HEK293 (cell line): Measurements from ENCODE around the gene CYP4F11.
"Not testable (repeated sequence)": the region's sequence is repeated elsewhere in the genome, so short reads cannot be mapped to it uniquely, and the experiment has no call there.

Experiments
- CTCF ChIA-PET: fragments of 350-600 bp; formaldehyde crosslinking; extraction: SDS; loops from one replicate; lab custom pipeline; 2021; ENCODE audit warnings: antibody characterized with exemption; lab: Yijun Ruan, JAX
- POLR2A ChIA-PET: fragments of 300-600 bp; formaldehyde crosslinking; extraction: SDS; loops from one replicate; lab custom pipeline; 2020; ENCODE audit warnings: antibody characterized with exemption, inconsistent platforms; lab: Yijun Ruan, JAX
- H3K27ac ChIP-seq: fragments of 200-500 bp; sonication (Bioruptor generic); 2 replicates; pipeline ENCODE4 v1.5.1; 2014; ENCODE audit warnings: low read depth, low read length, control low read depth, inconsistent platforms; ENCODE audit errors: extremely low read depth
- H3K36me3 ChIP-seq, 2 experiments: fragments of 200-500 bp in 1 of 2; sonication (Bioruptor generic) in 1 of 2; 1 replicate in 1 of 2; 2 replicates in 1 of 2; pipeline ENCODE4 v1.5.1; 2014 to 2017; ENCODE audit warnings: inconsistent platforms in 2 of 2, low read length in 2 of 2; ENCODE audit not compliant: control insufficient read depth in 2 of 2, insufficient read depth in 1 of 2
- H3K4me1 ChIP-seq: fragments of 200-500 bp; sonication (Bioruptor generic); 2 replicates; pipeline ENCODE4 v1.5.1; 2014; ENCODE audit warnings: mild to moderate bottlenecking, low read length, inconsistent platforms; ENCODE audit not compliant: control insufficient read depth, insufficient read depth
- H3K4me3 ChIP-seq: 2 replicates; pipeline ENCODE4 v1.5.1; 2011; ENCODE audit warnings: low read depth, mild to moderate bottlenecking, control low read depth, low read length, moderate library complexity
- H3K9me3 ChIP-seq: fragments of 200-500 bp; sonication (Bioruptor generic); 2 replicates; pipeline ENCODE4 v1.5.1; 2014; ENCODE audit warnings: low read depth, low read length, inconsistent platforms; ENCODE audit not compliant: control insufficient read depth, insufficient read depth
- BCL11A ChIP-seq: fragments of 450-650 bp; formaldehyde crosslinking; IDR thresholded peaks from 2 replicates; pipeline ENCODE4 v1.5.1; 2016; ENCODE audit warnings: low read depth, missing biosample characterization, missing genetic modification characterization
- EGR2 ChIP-seq: fragments of 450-650 bp; formaldehyde crosslinking; IDR thresholded peaks from 2 replicates; pipeline ENCODE4 v1.5.1; 2016; ENCODE audit warnings: low read depth, missing biosample characterization, missing genetic modification characterization
- GLIS1 ChIP-seq: fragments of 450-650 bp; formaldehyde crosslinking; IDR thresholded peaks from 2 replicates; pipeline ENCODE4 v1.5.1; 2016; ENCODE audit warnings: missing biosample characterization, missing genetic modification characterization
- SCRT2 ChIP-seq: fragments of 450-650 bp; formaldehyde crosslinking; IDR thresholded peaks from 2 replicates; pipeline ENCODE4 v1.5.1; 2016; ENCODE audit warnings: missing biosample characterization, missing genetic modification characterization
- ZEB2 ChIP-seq: fragments of 450-650 bp; formaldehyde crosslinking; IDR thresholded peaks from 2 replicates; pipeline ENCODE4 v1.5.1; 2016; ENCODE audit warnings: missing biosample characterization, missing genetic modification characterization
- ZFP37 ChIP-seq: fragments of 450-650 bp; formaldehyde crosslinking; IDR thresholded peaks from 2 replicates; pipeline ENCODE4 v1.5.1; 2016; ENCODE audit warnings: missing biosample characterization, missing genetic modification characterization
- ZFP41 ChIP-seq: fragments of 450-650 bp; formaldehyde crosslinking; IDR thresholded peaks from 2 replicates; pipeline ENCODE4 v1.5.1; 2016; ENCODE audit warnings: missing biosample characterization, missing genetic modification characterization, borderline replicate concordance
- ZNF112 ChIP-seq: fragments of 450-650 bp; formaldehyde crosslinking; IDR thresholded peaks from 2 replicates; pipeline ENCODE4 v1.5.0; 2017; ENCODE audit warnings: missing biosample characterization, missing genetic modification characterization
- ZNF114 ChIP-seq: fragments of 450-650 bp; formaldehyde crosslinking; IDR thresholded peaks from 2 replicates; pipeline ENCODE4 v1.5.0; 2017; ENCODE audit warnings: missing biosample characterization, missing genetic modification characterization
- ZNF121 ChIP-seq: fragments of 450-650 bp; formaldehyde crosslinking; IDR thresholded peaks from 2 replicates; pipeline ENCODE4 v1.5.1; 2016; ENCODE audit warnings: missing biosample characterization, missing genetic modification characterization
- ZNF138 ChIP-seq: fragments of 450-650 bp; formaldehyde crosslinking; IDR thresholded peaks from 2 replicates; pipeline ENCODE4 v1.5.1; 2016; ENCODE audit warnings: missing biosample characterization, missing genetic modification characterization, borderline replicate concordance
- ZNF214 ChIP-seq: fragments of 450-650 bp; formaldehyde crosslinking; IDR thresholded peaks from 2 replicates; pipeline ENCODE4 v1.5.1; 2017; ENCODE audit warnings: missing biosample characterization, mild to moderate bottlenecking, missing genetic modification characterization, borderline replicate concordance
- ZNF335 ChIP-seq: fragments of 450-650 bp; formaldehyde crosslinking; conservative IDR thresholded peaks from 2 replicates; pipeline ENCODE4 v1.5.1; 2016; ENCODE audit warnings: missing biosample characterization, missing genetic modification characterization
- ZNF350 ChIP-seq: fragments of 450-650 bp; formaldehyde crosslinking; IDR thresholded peaks from 2 replicates; pipeline ENCODE4 v1.5.0; 2017; ENCODE audit warnings: missing biosample characterization, mild to moderate bottlenecking, missing genetic modification characterization
- ZNF416 ChIP-seq: fragments of 450-650 bp; formaldehyde crosslinking; IDR thresholded peaks from 2 replicates; pipeline ENCODE4 v1.5.1; 2016; ENCODE audit warnings: missing biosample characterization, missing genetic modification characterization
- ZNF513 ChIP-seq: fragments of 450-650 bp; IDR thresholded peaks from 2 replicates; pipeline ENCODE4 v1.5.1; 2018; ENCODE audit warnings: missing biosample characterization, missing genetic modification characterization
- ZNF558 ChIP-seq: fragments of 450-650 bp; formaldehyde crosslinking; IDR thresholded peaks from 2 replicates; pipeline ENCODE4 v1.5.1; 2016; ENCODE audit warnings: missing biosample characterization, missing genetic modification characterization
- ZNF621 ChIP-seq: fragments of 450-650 bp; formaldehyde crosslinking; IDR thresholded peaks from 2 replicates; pipeline ENCODE4 v1.5.1; 2017; ENCODE audit warnings: missing biosample characterization, missing genetic modification characterization
- ZNF623 ChIP-seq: fragments of 450-650 bp; formaldehyde crosslinking; IDR thresholded peaks from 2 replicates; pipeline ENCODE4 v1.5.1; 2016; ENCODE audit warnings: missing biosample characterization, missing genetic modification characterization
- ZNF701 ChIP-seq: fragments of 450-650 bp; formaldehyde crosslinking; IDR thresholded peaks from 2 replicates; pipeline ENCODE4 v1.5.1; 2016; ENCODE audit warnings: missing biosample characterization, missing genetic modification characterization
- TF ChIP-seq, protein P1 (sequence below): fragments of 450-650 bp; formaldehyde crosslinking; IDR thresholded peaks from 2 replicates; pipeline ENCODE4 v1.5.1; 2016; ENCODE audit warnings: missing biosample characterization, missing genetic modification characterization

CYP4F11 gene

DNA sequence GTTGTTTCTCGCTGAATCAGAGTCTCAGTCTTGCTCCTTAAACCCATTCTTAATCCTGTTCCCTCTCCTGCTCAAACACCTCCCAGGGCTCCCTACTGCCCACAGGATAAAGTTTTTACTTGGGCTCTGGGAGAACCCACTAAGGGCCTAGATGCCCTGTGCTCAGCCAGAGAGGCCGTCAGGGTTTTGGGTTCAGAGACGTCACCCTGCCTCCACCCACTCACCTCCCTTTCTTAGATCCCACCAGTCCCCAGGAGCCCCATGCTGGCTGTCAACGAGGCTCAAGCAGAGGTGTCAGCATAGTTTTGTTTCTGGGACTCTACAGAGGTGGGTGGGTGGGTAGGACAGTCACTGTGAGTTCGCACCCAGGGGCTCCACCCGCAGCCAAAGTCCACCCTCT lies 20.9 kb downstream of the CYP4F11 start:
- Histone ChIP-seq H3K4me3 (no peak overlapping the region), H3K4me1 (no peaks in the 10 kb centered on the region), H3K36me3 (no peaks in the 10 kb centered on the region)
- CTCF ChIA-PET = no interaction called here
- TF ChIP-seq ZFP37 (tag by site-specific recombination) = no peak
- TF ChIP-seq ZNF138 = no peak
- TF ChIP-seq ZFP41 (tag by site-specific recombination) = no peak
- no peak for TF ChIP-seq ZNF114 (tag by site-specific recombination)
- TF ChIP-seq BCL11A (tag by site-specific recombination) = no peak
- TF ChIP-seq, protein P1, sequence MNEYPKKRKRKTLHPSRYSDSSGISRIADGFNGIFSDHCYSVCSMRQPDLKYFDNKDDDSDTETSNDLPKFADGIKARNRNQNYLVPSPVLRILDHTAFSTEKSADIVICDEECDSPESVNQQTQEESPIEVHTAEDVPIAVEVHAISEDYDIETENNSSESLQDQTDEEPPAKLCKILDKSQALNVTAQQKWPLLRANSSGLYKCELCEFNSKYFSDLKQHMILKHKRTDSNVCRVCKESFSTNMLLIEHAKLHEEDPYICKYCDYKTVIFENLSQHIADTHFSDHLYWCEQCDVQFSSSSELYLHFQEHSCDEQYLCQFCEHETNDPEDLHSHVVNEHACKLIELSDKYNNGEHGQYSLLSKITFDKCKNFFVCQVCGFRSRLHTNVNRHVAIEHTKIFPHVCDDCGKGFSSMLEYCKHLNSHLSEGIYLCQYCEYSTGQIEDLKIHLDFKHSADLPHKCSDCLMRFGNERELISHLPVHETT (tag by site-specific recombination) = no peak
- TF ChIP-seq EGR2 (tag by site-specific recombination) = no peak
- no peak for TF ChIP-seq ZNF701 (tag by site-specific recombination)
- no peak for TF ChIP-seq ZNF621 (tag by site-specific recombination)
- no peak for TF ChIP-seq ZNF121 (tag by site-specific recombination)
- no peak for TF ChIP-seq ZNF513 (tag by site-specific recombination)
- TF ChIP-seq ZNF416 (tag by site-specific recombination) = no peak
- TF ChIP-seq SCRT2 (tag by site-specific recombination) = no peak
- no peak for TF ChIP-seq ZNF558 (tag by site-specific recombination)
- TF ChIP-seq, all 188 proteins: peak for 0
- H3K27ac ChIP-seq = no peak overlapping the region
- POLR2A ChIA-PET = no interaction called here
- H3K9me3 ChIP-seq = no peaks in the 10 kb centered on the region

GRCh38 chr19:15911599-15912235 lies 22.6 kb downstream of the CYP4F11 start:
- TF ChIP-seq ZNF335 = 0 out of 2 replicates have a peak, but pooled peaks have one; percentile 18
- no peak for TF ChIP-seq ZNF112
- no peak for TF ChIP-seq ZNF214 (tag by site-specific recombination)
- no peak for TF ChIP-seq ZNF623 (tag by site-specific recombination)
- POLR2A ChIA-PET = no interaction called here
- no peak overlapping the region for H3K27ac ChIP-seq

GRCh38 chr19:15905026-15905425 lies 29.3 kb downstream of the CYP4F11 start:
- Histone ChIP-seq H3K4me3 (no peak overlapping the region), H3K4me1 (no peaks in the 10 kb centered on the region), H3K27ac (no peak overlapping the region), H3K36me3 (no peaks in the 10 kb centered on the region), H3K9me3 (no peaks in the 10 kb centered on the region)
- CTCF ChIA-PET = interaction anchor here (0.7 kb wide), 1 partner anchor 187 kb away, joined by 3 read pairs; no protein-coding TSS in a partner anchor
- POLR2A ChIA-PET = no interaction called here
- TF ChIP-seq ZEB2 (tag by site-specific recombination) (no peak), GLIS1 (tag by site-specific recombination) (no peak), ZNF350 (no peak)

More at GRCh38 chr19:15911599-15912235, 22.6 kb downstream of the CYP4F11 start:
- CTCF ChIA-PET = interaction anchor here (0.7 to 1.0 kb wide), 2 partner anchors 75 to 152 kb away, joined by 3 read pairs; no protein-coding TSS in a partner anchor
- Histone ChIP-seq H3K4me3 (no peak overlapping the region), H3K9me3 (no peaks in the 10 kb centered on the region), H3K4me1 (no peaks in the 10 kb centered on the region), H3K36me3 (no peaks in the 10 kb centered on the region)

DNA sequence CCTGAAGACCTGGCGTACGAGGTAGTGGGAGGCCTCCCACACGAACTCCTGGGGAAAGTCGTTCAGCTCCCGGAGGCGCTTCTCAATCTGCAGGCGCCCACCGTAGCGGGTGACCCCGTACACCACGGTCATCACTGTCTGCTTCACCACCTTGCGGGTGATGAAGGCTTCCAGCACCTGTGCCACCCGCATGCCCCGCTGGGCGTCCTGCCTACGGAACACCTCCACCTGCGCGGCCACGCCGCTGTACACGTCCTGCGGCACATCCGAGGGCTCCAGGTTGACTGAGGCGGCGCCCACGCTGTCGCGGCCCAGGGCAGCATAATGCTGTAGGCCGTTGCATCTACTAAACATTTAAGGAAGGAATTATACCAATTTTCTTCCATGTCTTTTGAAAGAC lies 31.4 kb downstream of the CYP4F11 start:
- H3K4me3 ChIP-seq, CTCF ChIA-PET, H3K27ac ChIP-seq, H3K9me3 ChIP-seq, H3K36me3 ChIP-seq, POLR2A ChIA-PET, H3K4me1 ChIP-seq: not testable (repeated sequence)
